Measurements from ENCODE around the gene LINGO1. TPM values are rescaled to one million over a fixed set of nuclear protein-coding genes. Genes with fewer than 3 reads are reported as not detected.

Gene LINGO1
- total and polyA plus RNA-seq, 9 of the 15 experiments (the other 6 are each of a cell fraction or from before 2014, with no cell fraction given), result 0.07 to 15.3 (median 2.1) TPM

- TF ChIP-seq ZNF609 (CRISPR knock-in tag; IDR thresholded peaks at IDR 0.05; ENCODE audit: borderline replicate concordance) (no peak), POU5F1 (IDR thresholded peaks at IDR 0.05; ENCODE audit: borderline replicate concordance, low read depth, low read length, partially characterized antibody) (no peak), TRIM25 (IDR thresholded peaks at IDR 0.05; ENCODE audit: borderline replicate concordance) (no peak), BACH1 (tag; IDR thresholded peaks at IDR 0.05) (no peak), RBM25 (IDR thresholded peaks at IDR 0.05; ENCODE audit: low read depth, low read length, severe bottlenecking) (peak; percentile 17), KDM5B (IDR thresholded peaks at IDR 0.05; ENCODE audit: insufficient replicate concordance, low read depth, low read length) (no peak), E2F1 (CRISPR knock-in tag; IDR thresholded peaks at IDR 0.05) (no peak), RNF219 (CRISPR knock-in tag; IDR thresholded peaks at IDR 0.05) (no peak), BRCA1 (IDR thresholded peaks at IDR 0.05) (no peak), BRCA1 (CRISPR knock-in tag; IDR thresholded peaks at IDR 0.05) (no peak), ETS2 (tag; IDR thresholded peaks at IDR 0.05; ENCODE audit: borderline replicate concordance, poor library complexity, severe bottlenecking) (no peak), NRF1 (conservative IDR thresholded peaks at IDR 0.05 in 1 of 2, IDR thresholded peaks at IDR 0.05 in 1 of 2) (no peak), DEAF1 (CRISPR knock-in tag; IDR thresholded peaks at IDR 0.05) (no peak), RFX5 (IDR thresholded peaks at IDR 0.05; ENCODE audit: low read depth, low read length) (no peak), ILF3 (IDR thresholded peaks at IDR 0.05; ENCODE audit: borderline replicate concordance) (no peak)
Observed at GRCh38 chr15:77620960-77621647, 11.6 kb downstream of the LINGO1 start (continued).
